ENCODE data around the gene CCDC192.

Gene CCDC192

DNA sequence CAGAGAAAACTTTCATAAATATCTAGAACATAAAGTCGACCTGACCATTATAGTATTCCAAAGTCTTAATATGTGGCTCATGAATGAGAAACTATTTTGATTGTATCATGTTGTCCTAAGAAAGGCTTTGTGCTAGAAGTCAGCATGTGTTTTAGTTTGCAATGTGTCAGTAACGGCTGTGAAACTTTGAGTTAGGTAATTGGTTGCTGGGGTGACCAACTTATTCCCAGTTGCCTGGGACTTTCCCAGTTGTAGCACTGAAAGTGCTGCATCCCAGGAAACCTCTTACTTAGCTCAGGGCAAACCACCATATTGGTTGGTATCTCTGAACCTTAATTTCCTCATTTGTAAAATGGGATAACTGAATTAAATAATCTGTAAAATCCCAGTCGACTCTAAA lies 265.8 kb downstream of the CCDC192 start:
- no peak overlapping the region for H3K27ac ChIP-seq (ENCODE audit: low read depth, low read length)
- no peak overlapping the region for H3K9ac ChIP-seq (ENCODE audit: low read length)
- no peaks in the 10 kb centered on the region for H3K9me3 ChIP-seq (ENCODE audit: control insufficient read depth, insufficient read depth, low read depth, low read length)
- no peaks in the 10 kb centered on the region for H3K4me1 ChIP-seq (ENCODE audit: control insufficient read depth, insufficient read depth, low read length)
- H3K27me3 ChIP-seq (ENCODE audit: control insufficient read depth, insufficient read depth, low read length): no peaks in the 10 kb centered on the region
- H3K4me3 ChIP-seq (ENCODE audit: low read depth, low read length): no peak overlapping the region
- no peaks in the 10 kb centered on the region for H3K36me3 ChIP-seq (ENCODE audit: control insufficient read depth, insufficient read depth, low read length)

DNA sequence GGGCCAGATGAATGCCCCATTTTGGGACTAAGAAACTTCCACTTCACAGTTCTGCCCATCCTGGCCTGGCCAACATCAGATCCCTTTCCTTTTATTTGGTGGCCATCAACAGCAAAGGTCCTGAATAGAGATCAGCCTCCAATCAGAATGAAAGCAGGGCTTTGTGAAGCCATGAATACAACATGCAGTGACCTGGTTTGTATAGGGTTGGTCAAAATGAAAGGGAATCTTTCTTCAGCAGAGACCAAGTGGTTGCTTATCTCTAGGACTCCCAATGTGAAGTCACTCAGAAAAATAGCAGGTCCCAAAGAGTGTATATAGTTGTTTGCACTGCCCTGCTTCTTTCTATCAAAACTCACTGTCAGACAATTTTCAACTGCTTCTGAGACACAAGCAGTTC lies 266.5 kb downstream of the CCDC192 start:
- Histone ChIP-seq H3K9me3 (ENCODE audit: control insufficient read depth, insufficient read depth, low read depth, low read length) (no peaks in the 10 kb centered on the region), H3K36me3 (ENCODE audit: control insufficient read depth, insufficient read depth, low read length) (no peaks in the 10 kb centered on the region), H3K27me3 (ENCODE audit: control insufficient read depth, insufficient read depth, low read length) (no peaks in the 10 kb centered on the region), H3K9ac (ENCODE audit: low read length) (no peak overlapping the region), H3K27ac (ENCODE audit: low read depth, low read length) (no peak overlapping the region), H3K4me3 (ENCODE audit: low read depth, low read length) (no peak overlapping the region), H3K4me1 (ENCODE audit: control insufficient read depth, insufficient read depth, low read length) (no peaks in the 10 kb centered on the region)

DNA sequence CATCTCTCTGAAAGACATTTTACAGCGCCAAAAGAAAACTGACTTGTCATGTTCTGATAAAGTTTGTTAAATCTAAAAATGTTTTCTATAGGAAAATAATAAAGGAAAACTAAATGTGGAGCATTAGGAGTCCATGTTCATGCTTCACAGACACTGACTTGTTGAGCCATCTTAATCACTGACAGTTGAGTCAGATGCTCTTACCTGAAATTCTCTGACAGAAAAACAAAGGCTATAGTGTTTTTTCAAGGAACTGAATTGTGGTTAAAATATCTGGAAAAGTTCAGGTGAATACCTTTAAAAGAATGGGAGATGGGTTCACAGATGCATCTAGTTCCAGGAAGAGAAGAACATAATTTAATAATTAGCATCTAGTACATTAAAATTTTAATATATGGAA lies 266.9 kb downstream of the CCDC192 start:
- H3K9me3 ChIP-seq (ENCODE audit: control insufficient read depth, insufficient read depth, low read depth, low read length): no peaks in the 10 kb centered on the region
- no peak overlapping the region for H3K27ac ChIP-seq (ENCODE audit: low read depth, low read length)
- H3K36me3 ChIP-seq (ENCODE audit: control insufficient read depth, insufficient read depth, low read length): no peaks in the 10 kb centered on the region
- H3K27me3 ChIP-seq (ENCODE audit: control insufficient read depth, insufficient read depth, low read length): no peaks in the 10 kb centered on the region
- H3K4me1 ChIP-seq (ENCODE audit: control insufficient read depth, insufficient read depth, low read length): no peaks in the 10 kb centered on the region
- no peak overlapping the region for H3K4me3 ChIP-seq (ENCODE audit: low read depth, low read length)
- H3K9ac ChIP-seq (ENCODE audit: low read length): no peak overlapping the region

DNA sequence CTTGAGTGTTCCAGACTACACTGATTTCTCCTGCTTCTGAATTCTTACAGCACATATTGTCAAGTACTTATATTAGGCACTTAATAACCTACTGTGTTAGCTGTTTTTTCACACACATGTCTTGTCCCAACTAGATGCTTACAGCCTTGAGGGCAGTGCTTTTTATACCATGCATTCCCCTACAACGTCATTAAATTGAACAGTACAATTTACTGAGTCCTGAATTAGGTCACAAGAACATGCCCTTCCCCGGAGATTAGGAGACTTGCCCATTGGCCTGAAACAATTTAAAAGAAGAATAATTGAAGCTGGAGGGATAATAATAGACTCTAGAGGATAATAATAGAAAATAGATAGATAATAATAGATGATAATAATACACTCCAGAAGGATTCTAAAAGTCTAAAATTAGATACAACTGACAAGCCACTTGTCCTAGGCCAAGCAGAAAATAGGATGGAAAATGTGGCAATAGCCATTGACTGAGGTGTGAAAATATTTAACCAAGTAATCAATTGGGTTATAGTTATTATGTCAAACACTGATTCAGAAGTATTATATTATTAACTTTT lies 267.7 kb downstream of the CCDC192 start:
- Histone ChIP-seq H3K9me3 (ENCODE audit: control insufficient read depth, insufficient read depth, low read depth, low read length) (no peaks in the 10 kb centered on the region), H3K36me3 (ENCODE audit: control insufficient read depth, insufficient read depth, low read length) (no peaks in the 10 kb centered on the region), H3K27me3 (ENCODE audit: control insufficient read depth, insufficient read depth, low read length) (no peaks in the 10 kb centered on the region), H3K4me1 (ENCODE audit: control insufficient read depth, insufficient read depth, low read length) (no peaks in the 10 kb centered on the region), H3K9ac (ENCODE audit: low read length) (no peak overlapping the region), H3K4me3 (ENCODE audit: low read depth, low read length) (no peak overlapping the region), H3K27ac (ENCODE audit: low read depth, low read length) (no peak overlapping the region)

DNA sequence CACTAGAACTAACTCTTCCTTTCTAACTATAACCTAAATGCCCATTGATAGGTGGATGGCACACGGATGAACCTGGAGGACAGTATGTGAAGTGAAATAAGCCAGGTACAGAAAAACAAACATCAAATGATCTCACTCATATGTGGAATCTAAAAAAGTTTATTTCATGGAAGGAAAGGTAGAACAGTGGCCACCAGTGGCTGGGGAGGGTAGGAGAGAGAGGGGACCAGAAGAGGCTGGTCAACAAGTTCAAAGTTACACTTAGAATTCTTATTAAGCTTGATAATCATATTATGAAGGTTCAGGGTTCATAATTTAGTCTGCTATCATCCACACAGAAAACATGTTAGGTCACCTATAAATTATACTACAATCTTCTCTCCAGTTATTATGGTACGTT lies 272.8 kb downstream of the CCDC192 start:
- Histone ChIP-seq H3K36me3 (ENCODE audit: control insufficient read depth, insufficient read depth, low read length) (no peaks in the 10 kb centered on the region), H3K27me3 (ENCODE audit: control insufficient read depth, insufficient read depth, low read length) (no peaks in the 10 kb centered on the region), H3K4me3 (ENCODE audit: low read depth, low read length) (no peak overlapping the region), H3K9me3 (ENCODE audit: control insufficient read depth, insufficient read depth, low read depth, low read length) (no peaks in the 10 kb centered on the region), H3K9ac (ENCODE audit: low read length) (no peak overlapping the region), H3K4me1 (ENCODE audit: control insufficient read depth, insufficient read depth, low read length) (no peaks in the 10 kb centered on the region), H3K27ac (ENCODE audit: low read depth, low read length) (no peak overlapping the region)

DNA sequence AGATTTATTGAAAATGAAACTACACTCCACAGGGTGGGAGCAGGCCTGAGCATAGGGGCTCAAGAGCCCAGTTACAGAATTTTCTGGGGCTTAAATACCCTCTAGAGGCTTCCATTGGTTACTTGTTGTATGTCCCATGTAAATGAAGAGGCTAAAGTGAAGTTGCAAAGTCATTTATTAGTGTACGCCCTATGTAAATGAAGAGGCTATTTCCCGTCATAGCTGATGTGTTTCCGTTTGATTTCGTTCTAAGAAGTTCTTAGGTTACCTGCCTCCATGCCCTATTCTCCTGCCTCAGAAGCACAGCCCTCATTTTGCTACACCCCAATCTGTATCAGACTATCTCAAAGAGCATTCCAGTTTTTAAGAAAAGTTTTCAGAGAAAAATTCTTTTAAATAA lies 273.3 kb downstream of the CCDC192 start:
- Histone ChIP-seq H3K36me3 (ENCODE audit: control insufficient read depth, insufficient read depth, low read length) (no peaks in the 10 kb centered on the region), H3K4me1 (ENCODE audit: control insufficient read depth, insufficient read depth, low read length) (0 out of 2 replicates have a peak, but pooled peaks cover under 1% of the 10 kb centered on the region), H3K9me3 (ENCODE audit: control insufficient read depth, insufficient read depth, low read depth, low read length) (no peaks in the 10 kb centered on the region), H3K4me3 (ENCODE audit: low read depth, low read length) (no peak overlapping the region), H3K9ac (ENCODE audit: low read length) (no peak overlapping the region), H3K27ac (ENCODE audit: low read depth, low read length) (no peak overlapping the region), H3K27me3 (ENCODE audit: control insufficient read depth, insufficient read depth, low read length) (no peaks in the 10 kb centered on the region)

DNA sequence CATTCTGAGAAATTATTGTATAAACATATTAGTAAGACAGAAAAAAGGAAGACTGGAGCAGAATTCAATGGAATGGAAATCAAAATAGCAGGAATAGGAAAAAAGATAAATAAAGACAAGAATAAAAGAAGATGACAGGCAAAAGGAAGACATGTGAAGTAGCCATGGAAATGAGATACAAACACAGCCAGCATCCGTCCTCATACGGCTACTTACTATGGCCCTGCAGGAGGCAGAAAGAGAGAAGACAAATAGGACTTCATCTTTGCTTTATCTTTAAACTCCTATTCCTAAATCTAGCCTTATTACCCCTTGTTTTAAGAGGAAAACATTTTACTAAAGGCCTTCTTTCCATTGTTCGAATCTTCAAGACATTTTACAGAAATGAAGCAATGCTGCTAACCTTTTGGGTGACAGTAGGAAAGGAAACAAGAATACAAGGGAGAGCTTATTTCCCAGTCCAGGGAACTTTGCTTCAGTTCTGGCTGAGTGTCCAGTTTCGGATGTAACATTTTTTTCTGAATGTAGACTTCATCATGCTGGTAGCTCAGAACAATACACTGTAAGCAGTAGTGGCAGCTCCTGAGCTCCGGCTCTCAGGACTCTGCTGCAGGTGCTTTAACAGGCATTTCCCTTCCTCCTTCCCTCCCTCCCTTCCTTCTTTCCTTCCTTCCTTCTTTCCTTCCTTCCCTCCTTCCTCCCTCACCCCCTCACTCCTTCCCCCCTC lies 274.0 kb downstream of the CCDC192 start:
- H3K9me3 ChIP-seq (ENCODE audit: control insufficient read depth, insufficient read depth, low read depth, low read length): no peaks in the 10 kb centered on the region
- no peaks in the 10 kb centered on the region for H3K36me3 ChIP-seq (ENCODE audit: control insufficient read depth, insufficient read depth, low read length)
- H3K27ac ChIP-seq (ENCODE audit: low read depth, low read length): no peak overlapping the region
- H3K9ac ChIP-seq (ENCODE audit: low read length): no peak overlapping the region
- H3K4me1 ChIP-seq (ENCODE audit: control insufficient read depth, insufficient read depth, low read length): peaks cover 4% of the 10 kb centered on the region; the same call in 1 of the 2 replicates
- H3K27me3 ChIP-seq (ENCODE audit: control insufficient read depth, insufficient read depth, low read length): no peaks in the 10 kb centered on the region
- no peak overlapping the region for H3K4me3 ChIP-seq (ENCODE audit: low read depth, low read length)

DNA sequence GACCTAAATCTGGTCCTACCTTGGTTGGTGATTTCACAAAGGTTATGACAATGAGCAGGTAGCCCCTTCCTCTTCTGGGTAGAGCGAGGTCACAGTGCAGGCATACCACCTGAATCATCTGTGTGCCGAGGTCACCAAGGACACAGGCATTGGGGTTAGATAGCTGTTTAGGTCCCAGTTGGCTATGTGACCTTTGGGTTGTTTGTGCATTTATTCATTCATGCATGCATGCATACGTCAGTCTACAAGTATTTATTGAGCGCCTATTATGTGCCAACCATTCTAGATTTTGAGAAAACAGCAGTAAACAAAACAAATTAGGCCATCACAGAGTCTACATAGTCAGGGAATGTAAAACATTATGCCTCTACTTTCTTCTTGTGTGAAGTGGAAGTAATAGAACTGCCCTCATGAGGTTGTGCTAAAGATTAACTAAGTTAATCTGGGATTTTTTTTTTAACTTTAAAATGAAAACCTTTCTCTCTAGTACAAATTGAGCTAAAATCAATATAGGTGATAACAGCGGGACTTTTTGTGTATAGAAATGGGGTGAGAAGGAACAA lies 275.6 kb downstream of the CCDC192 start:
- no peaks in the 10 kb centered on the region for H3K27me3 ChIP-seq (ENCODE audit: control insufficient read depth, insufficient read depth, low read length)
- no peaks in the 10 kb centered on the region for H3K36me3 ChIP-seq (ENCODE audit: control insufficient read depth, insufficient read depth, low read length)
- H3K9me3 ChIP-seq (ENCODE audit: control insufficient read depth, insufficient read depth, low read depth, low read length): no peaks in the 10 kb centered on the region
- no peak overlapping the region for H3K27ac ChIP-seq (ENCODE audit: low read depth, low read length)
- H3K9ac ChIP-seq (ENCODE audit: low read length): no peak overlapping the region
- H3K4me1 ChIP-seq (ENCODE audit: control insufficient read depth, insufficient read depth, low read length): peaks cover 4% of the 10 kb centered on the region; the same call in 1 of the 2 replicates
- H3K4me3 ChIP-seq (ENCODE audit: low read depth, low read length): no peak overlapping the region

DNA sequence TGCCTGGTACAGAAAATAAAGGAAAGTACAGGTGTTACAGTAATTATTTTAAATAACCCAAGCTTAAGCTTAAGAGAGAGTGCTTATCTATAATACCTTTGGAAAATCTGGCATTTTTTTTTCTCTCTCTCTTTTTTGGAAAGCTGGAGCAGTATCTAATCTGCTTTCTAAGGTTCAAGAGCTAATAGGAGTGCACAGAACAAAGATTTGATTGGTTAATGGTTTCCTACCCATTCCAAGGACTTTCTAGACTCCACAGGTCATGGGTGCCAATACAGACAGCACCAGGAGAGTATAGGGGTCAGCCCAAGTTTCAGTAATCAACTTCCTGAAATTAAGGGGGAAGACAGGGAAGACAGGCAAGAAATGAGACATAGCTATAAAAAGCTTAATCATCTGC lies 276.3 kb downstream of the CCDC192 start:
- Histone ChIP-seq H3K9me3 (ENCODE audit: control insufficient read depth, insufficient read depth, low read depth, low read length) (no peaks in the 10 kb centered on the region), H3K9ac (ENCODE audit: low read length) (no peak overlapping the region), H3K27me3 (ENCODE audit: control insufficient read depth, insufficient read depth, low read length) (no peaks in the 10 kb centered on the region), H3K27ac (ENCODE audit: low read depth, low read length) (no peak overlapping the region), H3K36me3 (ENCODE audit: control insufficient read depth, insufficient read depth, low read length) (no peaks in the 10 kb centered on the region), H3K4me1 (ENCODE audit: control insufficient read depth, insufficient read depth, low read length) (peaks cover 4% of the 10 kb centered on the region; the same call in 1 of the 2 replicates), H3K4me3 (ENCODE audit: low read depth, low read length) (no peak overlapping the region)

DNA sequence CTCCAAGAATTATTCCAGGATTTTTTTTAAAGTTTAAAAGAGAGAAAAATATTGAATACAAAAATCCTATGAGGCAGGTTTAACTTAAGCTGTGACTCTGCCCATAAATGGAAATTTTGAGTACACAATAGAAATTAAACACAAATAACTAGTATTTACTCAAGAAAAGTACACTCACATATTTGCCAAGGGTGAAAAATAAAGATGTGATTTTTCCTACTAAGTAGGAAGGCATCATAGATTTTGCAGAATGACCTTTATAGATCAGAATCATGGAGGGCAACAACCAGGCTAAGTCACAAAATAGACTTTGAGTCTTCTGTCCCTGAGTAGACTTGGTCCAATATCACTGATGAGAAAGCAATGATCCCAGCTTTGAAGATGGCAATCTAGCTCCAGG lies 277.7 kb downstream of the CCDC192 start:
- H3K36me3 ChIP-seq (ENCODE audit: control insufficient read depth, insufficient read depth, low read length): no peaks in the 10 kb centered on the region
- no peaks in the 10 kb centered on the region for H3K9me3 ChIP-seq (ENCODE audit: control insufficient read depth, insufficient read depth, low read depth, low read length)
- no peaks in the 10 kb centered on the region for H3K27me3 ChIP-seq (ENCODE audit: control insufficient read depth, insufficient read depth, low read length)
- peaks cover 4% of the 10 kb centered on the region; the same call in 1 of the 2 replicates for H3K4me1 ChIP-seq (ENCODE audit: control insufficient read depth, insufficient read depth, low read length)
- no peak overlapping the region for H3K4me3 ChIP-seq (ENCODE audit: low read depth, low read length)
- no peak overlapping the region for H3K9ac ChIP-seq (ENCODE audit: low read length)
- H3K27ac ChIP-seq (ENCODE audit: low read depth, low read length): no peak overlapping the region

DNA sequence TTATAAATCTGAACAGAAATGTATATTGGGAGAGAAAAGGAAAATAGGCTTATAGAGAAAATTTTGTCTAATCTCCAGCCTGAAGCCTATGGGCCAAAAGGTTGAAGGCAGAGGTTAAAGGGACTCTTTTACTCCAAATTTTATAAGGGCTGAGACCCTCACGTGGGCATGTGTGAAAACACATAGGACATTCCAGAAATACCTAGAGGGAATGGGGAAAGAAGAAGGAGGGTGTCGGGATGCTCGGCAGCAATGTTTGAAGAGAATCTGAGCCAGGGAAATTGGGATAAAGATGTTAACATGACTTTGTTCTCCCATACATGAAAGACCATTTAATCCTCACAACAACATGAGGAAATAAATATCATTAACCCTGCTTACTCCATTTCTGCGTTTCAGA lies 278.3 kb downstream of the CCDC192 start:
- Histone ChIP-seq H3K4me3 (ENCODE audit: low read depth, low read length) (no peak overlapping the region), H3K36me3 (ENCODE audit: control insufficient read depth, insufficient read depth, low read length) (no peaks in the 10 kb centered on the region), H3K4me1 (ENCODE audit: control insufficient read depth, insufficient read depth, low read length) (peaks cover 4% of the 10 kb centered on the region; the same call in 1 of the 2 replicates), H3K9ac (ENCODE audit: low read length) (no peak overlapping the region), H3K27ac (ENCODE audit: low read depth, low read length) (no peak overlapping the region), H3K27me3 (ENCODE audit: control insufficient read depth, insufficient read depth, low read length) (no peaks in the 10 kb centered on the region), H3K9me3 (ENCODE audit: control insufficient read depth, insufficient read depth, low read depth, low read length) (no peaks in the 10 kb centered on the region)

Measured in HUES6 (cell line).